HPDE6-E6E7 (cell line): ENCODE data around the gene POLR3GL.

ENCODE experiments used
- DNase-seq: peaks from one replicate; pipeline ENCODE4 v3.0.0; 2011; ENCODE audit warnings: missing footprints; ENCODE audit errors: extremely low spot score

POLR3GL gene

DNA sequence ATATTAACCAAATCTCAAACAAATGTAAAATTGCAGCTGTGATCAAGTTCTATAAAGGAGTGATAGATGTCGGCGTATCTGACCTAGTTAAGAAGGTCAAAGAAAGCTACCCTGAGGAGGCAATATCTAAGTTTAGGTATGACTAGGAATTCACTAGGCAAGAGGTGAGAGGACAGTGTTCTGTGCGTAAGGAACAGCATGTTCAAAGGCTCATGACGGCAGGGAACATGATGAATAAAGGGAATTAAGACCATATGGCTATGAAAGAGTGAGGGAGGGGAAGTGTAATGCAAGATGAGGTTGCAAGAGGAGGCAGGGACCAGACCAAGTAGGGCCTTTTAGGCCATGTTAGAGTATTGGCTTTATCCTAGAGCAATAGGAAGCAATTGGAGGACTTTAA, 15.3 kb upstream of the POLR3GL start:
- DNase-seq, result no peak

DNA sequence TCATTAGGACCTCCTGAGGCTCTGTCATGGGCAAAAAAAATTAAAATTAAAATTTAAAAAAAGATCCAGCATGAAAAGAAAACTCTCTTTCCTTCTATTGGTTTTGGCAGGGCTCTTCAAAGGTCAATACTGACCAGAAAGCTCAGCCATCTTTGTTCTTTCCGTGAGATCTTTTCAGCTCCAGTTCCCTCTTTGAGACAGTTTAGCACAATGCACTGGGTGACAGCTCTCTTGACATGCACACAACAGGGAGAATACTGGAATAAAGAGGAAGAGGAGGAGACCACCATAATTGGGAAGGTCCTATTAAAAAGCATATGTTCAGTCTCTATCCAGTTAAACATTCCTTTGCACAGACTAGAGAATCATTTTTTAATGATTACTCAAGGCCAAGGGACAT, 13.0 kb upstream of the POLR3GL start:
- DNase-seq, result no peak

DNA sequence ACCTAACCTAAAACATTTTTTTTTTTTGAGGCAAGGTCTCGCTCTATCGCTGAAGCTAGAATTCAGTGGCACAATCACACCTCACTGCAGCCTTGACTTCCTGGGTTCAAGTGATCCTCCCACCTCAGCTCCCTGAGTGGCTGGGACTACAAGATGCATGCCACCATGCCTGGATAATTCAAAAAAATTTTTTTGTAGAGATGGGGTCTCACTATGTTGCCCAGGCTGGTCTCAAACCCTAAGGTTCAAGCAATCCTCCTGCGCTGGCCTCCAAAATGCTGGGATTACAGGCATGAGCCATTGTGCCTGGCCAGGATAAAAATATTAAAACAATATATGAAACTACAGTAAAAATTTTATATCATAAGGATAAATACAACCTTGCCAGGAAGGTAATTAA, 11.6 kb upstream of the POLR3GL start:
- no peak for DNase-seq

- no peak for DNase-seq
These were observed 10.6 kb upstream of the POLR3GL start for GRCh38 chr1:145953861-145954260.

DNA sequence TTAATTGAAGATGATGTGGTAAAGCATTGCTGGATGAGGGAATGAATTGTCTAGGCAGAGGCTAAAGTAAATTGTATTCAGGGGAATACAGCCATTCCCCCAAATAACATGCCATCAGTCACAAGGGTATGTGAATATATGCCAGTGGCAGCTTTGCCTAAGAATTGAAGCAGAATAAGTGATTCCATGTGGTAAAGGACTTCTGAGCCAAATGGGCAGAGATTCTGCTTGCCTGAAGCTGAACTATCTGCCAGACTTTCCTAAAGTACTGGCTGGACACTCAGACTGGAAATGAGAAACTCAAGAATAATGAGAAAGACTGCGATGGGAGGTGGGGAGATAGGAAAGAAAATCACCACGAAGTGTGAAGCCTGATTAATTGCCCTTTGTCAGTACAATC, 9.1 kb upstream of the POLR3GL start:
- DNase-seq, result no peak

DNA sequence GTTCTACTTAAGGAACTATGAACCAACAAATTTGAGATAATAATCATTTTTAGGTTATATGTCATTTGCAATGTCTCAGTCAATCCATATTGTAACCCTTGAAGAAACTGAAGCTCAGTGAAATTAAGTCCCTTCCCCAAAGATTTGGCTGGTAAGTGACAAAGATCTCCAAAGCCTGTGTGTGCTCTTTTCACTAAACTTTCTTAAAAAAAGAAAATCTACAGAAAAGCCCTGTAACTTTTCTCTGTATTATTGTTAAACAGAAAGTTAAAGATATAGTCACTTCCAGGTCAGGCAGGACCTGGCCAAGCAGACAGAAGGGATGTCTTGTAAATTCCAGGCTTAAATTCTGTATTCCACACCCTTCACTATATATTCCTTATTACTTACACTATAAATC, 8.1 kb upstream of the POLR3GL start:
- no peak for DNase-seq

- no peak for DNase-seq
These were observed 7.6 kb upstream of the POLR3GL start for GRCh38 chr1:145956781-145957442.

- peak; percentile 94 for DNase-seq
These were observed 6.8 kb upstream of the POLR3GL start, which contains the start of gene LIX1L for GRCh38 chr1:145957443-145958319. Gene LIX1L (minus strand): TSS chr1:145958017. CDS start chr1:145957927, 90 bp downstream.

- DNase-seq, result no peak
These were observed 5.8 kb upstream of the POLR3GL start for GRCh38 chr1:145958734-145959133.

DNA sequence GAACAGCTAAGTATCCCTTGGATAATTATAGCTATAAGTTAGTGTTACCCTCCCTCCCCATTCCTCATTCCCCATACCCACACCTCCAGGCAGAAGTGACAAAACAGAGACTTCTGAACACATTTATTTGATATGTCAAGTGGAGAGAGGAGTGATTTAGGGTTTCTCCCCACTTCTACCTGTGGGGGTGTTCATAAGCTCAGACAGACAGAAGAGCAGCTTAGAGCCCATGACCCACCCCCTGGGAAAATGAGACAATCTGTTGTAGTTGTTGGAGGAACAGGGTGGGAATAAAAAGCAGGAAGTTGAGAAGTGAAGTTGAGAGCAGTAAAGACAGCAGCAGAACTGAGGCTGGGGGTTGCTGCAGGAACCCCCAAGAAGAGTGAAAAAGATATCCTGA, 5.2 kb upstream of the POLR3GL start:
- DNase-seq, result no peak

- DNase-seq, result no peak
These were observed 4.5 kb upstream of the POLR3GL start for GRCh38 chr1:145959957-145960467.

DNA sequence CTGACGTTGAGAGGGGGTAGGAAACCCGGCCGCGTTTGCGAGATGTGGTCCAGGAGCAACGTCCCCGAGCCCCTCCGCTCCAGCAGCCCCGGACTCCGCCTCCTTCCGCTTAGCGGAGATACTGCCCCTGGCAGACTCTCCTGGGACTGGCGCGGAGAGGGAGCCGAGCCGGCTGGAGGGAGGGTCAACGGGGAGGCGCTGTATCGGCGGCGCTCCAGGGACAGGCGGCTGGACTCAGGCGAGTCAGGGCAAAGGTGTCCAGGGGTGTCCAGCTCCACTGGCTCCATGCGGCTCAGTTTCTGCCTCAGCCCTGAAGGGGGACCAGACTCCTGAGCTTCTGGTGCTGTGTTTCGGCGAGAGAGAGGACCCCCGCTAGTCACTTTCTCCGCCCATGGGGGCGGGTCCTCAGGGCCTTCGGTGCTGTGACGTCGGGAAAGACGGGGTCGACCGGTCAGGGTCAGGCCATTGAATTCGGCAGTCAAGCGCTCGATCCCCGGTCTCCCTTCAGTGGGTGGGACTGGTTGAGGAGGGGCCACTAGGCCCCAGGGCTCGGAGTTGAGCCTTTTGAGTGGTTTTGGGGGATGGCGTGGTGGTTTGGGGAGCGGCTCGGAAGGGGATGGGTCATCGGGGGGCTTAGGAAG, 3.9 kb upstream of the POLR3GL start:
- no peak for DNase-seq

DNA sequence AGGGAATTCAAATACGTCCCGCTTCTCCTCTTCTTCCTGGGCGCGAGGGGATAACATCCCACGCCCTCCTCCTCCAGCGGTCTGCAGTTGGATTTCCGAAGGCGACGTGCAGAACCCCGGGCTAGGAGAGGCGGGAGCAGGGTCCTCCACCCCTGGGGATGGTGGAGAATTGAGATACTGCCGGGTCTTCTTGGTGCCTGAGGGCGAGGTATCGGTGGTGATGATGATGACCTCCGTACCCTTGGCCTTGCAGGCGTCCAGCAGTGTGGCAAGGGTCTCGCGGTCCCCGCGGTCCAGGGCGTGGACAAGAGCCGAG, 3.4 kb upstream of the POLR3GL start:
- no peak for DNase-seq

- no peak for DNase-seq
These were observed 2.9 kb upstream of the POLR3GL start for GRCh38 chr1:145961425-145962156.

GRCh38 chr1:145962157-145963102, 2.1 kb upstream of the POLR3GL start:
- no peak for DNase-seq

GRCh38 chr1:145963265-145964019, 1.0 kb upstream of the POLR3GL start:
- no peak for DNase-seq

DNA sequence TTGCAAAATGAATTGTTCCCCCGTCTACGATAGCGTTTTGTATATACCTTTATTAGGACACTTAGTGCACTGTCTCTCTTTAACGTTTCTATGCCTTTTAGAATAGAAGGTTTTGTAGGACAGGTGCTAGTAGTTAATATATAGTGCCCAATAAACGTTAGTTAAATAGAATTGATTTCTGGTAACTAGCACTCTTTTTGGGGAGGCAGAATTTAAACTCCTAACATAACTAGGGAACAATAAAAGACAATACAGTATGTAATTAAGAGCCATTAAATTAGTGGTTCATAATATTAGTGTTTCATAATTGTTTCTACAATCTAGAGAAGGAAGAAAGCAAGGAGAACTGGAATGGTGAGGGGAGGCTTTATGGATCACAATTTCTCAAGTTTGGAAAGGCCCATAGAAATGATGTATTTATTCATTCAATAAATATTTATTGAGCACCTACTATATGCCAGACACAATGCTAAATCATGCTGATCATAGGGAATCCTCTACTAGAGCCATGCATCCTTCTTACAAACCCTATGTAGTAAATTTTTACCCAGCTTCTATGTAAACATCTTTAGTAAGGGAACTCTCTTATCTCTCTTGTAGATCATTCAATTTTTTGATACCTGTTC, 742 bp downstream of the POLR3GL start:
- no peak for DNase-seq

GRCh38 chr1:145967288-145967687, 2.8 kb downstream of the POLR3GL start:
- no peak for DNase-seq

DNA sequence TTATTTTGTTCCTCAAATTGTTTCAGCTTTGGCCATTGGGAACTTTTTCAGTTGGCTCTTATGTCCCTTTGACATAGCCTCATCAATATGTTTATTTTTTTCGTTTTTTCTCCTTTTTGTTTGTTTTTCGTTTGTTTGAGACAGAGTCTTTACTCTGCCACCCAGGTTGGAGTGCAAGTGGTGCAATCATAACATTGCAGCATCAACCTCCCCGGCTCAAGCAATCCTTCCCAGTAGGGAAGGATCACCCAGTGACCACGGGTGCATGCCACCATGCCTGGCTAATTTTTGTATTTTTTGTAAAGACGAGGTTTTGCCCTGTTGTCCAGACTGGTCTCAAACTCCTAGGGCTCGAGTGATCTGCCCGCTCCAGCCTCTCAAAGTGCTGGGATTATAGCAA, 8.1 kb downstream of the POLR3GL start:
- no peak for DNase-seq

- no peak for DNase-seq
These were observed 10.2 kb downstream of the POLR3GL start for GRCh38 chr1:145974721-145975120.
